HepG2 (cell line): ENCODE data around the gene GLIS2. TPM values are rescaled to one million over a fixed set of nuclear protein-coding genes. Genes with fewer than 3 reads are reported as not detected.

Experiments
- ATF4 ChIP-seq, 2 experiments: fragments of 450-650 bp in 1 of 2; sonication (generic) in 1 of 2; formaldehyde crosslinking; IDR thresholded peaks; 2 replicates each; pipeline versions ENCODE4 v1.5.0 to v1.8.0; 2020 to 2022; ENCODE audit warnings: mild to moderate bottlenecking in 1 of 2, missing genetic modification reagents in 1 of 2
- CC2D1A ChIP-seq: sonication (generic); formaldehyde crosslinking; IDR thresholded peaks from 2 replicates; pipeline ENCODE4 v1.8.1; 2023; ENCODE audit warnings: mild to moderate bottlenecking, missing genetic modification reagents
- CSRNP1 ChIP-seq: sonication (generic); formaldehyde crosslinking; IDR thresholded peaks from 2 replicates; pipeline ENCODE4 v1.8.1; 2023; ENCODE audit warnings: mild to moderate bottlenecking, missing genetic modification reagents
- CTCF ChIP-seq: sonication (generic); formaldehyde crosslinking; IDR thresholded peaks from 2 replicates; pipeline ENCODE4 v1.5.0; 2020; ENCODE audit warnings: mild to moderate bottlenecking, missing genetic modification reagents, moderate library complexity
- GATAD1 ChIP-seq: IDR thresholded peaks from 2 replicates; pipeline ENCODE4 v1.6.1; 2016; ENCODE audit warnings: missing genetic modification reagents, missing compliant biosample characterization
- HINFP ChIP-seq: sonication (generic); formaldehyde crosslinking; IDR thresholded peaks from 2 replicates; pipeline ENCODE4 v1.4.0; 2020; ENCODE audit warnings: low read depth, mild to moderate bottlenecking, missing genetic modification reagents
- HNRNPL ChIP-seq: fragments of 200-400 bp; formaldehyde crosslinking; IDR thresholded peaks from 2 replicates; pipeline ENCODE4 v1.6.1; 2017; ENCODE audit warnings: mild to moderate bottlenecking, low read depth, low read length
- HOXD1 ChIP-seq: sonication (generic); formaldehyde crosslinking; IDR thresholded peaks from 2 replicates; pipeline ENCODE4 v1.5.0; 2020; ENCODE audit warnings: missing genetic modification reagents
- IRF9 ChIP-seq: sonication (generic); formaldehyde crosslinking; IDR thresholded peaks from 2 replicates; pipeline ENCODE4 v1.8.0; 2022; ENCODE audit warnings: missing genetic modification reagents, mild to moderate bottlenecking, borderline replicate concordance
- KAT7 ChIP-seq: IDR thresholded peaks from 2 replicates; pipeline ENCODE4 v1.6.1; 2018; ENCODE audit warnings: borderline replicate concordance, missing compliant biosample characterization
- KLF6 ChIP-seq: IDR thresholded peaks from 2 replicates; pipeline ENCODE4 v1.8.0; 2016; ENCODE audit warnings: missing biosample characterization, missing genetic modification reagents
- MEIS1 ChIP-seq: sonication (generic); formaldehyde crosslinking; IDR thresholded peaks from 2 replicates; pipeline ENCODE4 v1.9.0; 2021; ENCODE audit warnings: mild to moderate bottlenecking, missing genetic modification reagents, moderate library complexity, borderline replicate concordance
- MIER3 ChIP-seq: IDR thresholded peaks from 2 replicates; pipeline ENCODE4 v1.6.1; 2016; ENCODE audit warnings: missing compliant biosample characterization, borderline replicate concordance
- SAFB2 ChIP-seq: sonication (generic); formaldehyde crosslinking; IDR thresholded peaks from 2 replicates; pipeline ENCODE4 v1.5.1; 2020; ENCODE audit warnings: missing genetic modification reagents, low read depth, mild to moderate bottlenecking, borderline replicate concordance
- ZFP37 ChIP-seq: sonication (generic); formaldehyde crosslinking; IDR thresholded peaks from 2 replicates; pipeline ENCODE4 v1.4.0; 2020; ENCODE audit warnings: missing genetic modification reagents, borderline replicate concordance
- ZNF430 ChIP-seq: sonication (generic); formaldehyde crosslinking; IDR thresholded peaks from 2 replicates; pipeline ENCODE4 v1.9.0; 2021; ENCODE audit warnings: mild to moderate bottlenecking, missing genetic modification reagents
- ZNF740 ChIP-seq: sonication (generic); formaldehyde crosslinking; IDR thresholded peaks from 2 replicates; pipeline ENCODE4 v1.4.0; 2020; ENCODE audit warnings: missing genetic modification reagents
- ZNF761 ChIP-seq: sonication (generic); formaldehyde crosslinking; conservative IDR thresholded peaks from 2 replicates; pipeline ENCODE4 v1.4.0; 2020; ENCODE audit warnings: mild to moderate bottlenecking, missing genetic modification reagents
- polyA plus RNA-seq, 8 experiments: library from polyadenylated mRNA; depleted of rRNA in 3 of 8; stranded (reverse) in 7 of 8; unstranded in 1 of 8; fragments of >200 nt; fragmentation: Illumina TruSeq in 4 of 8; extraction: Trizol in 4 of 8; gene quantifications; 2 replicates each; pipeline versions ENCODE4 v1.2.1 to v1.2.3, GENCODE V29; 2011 to 2016; ENCODE audit warnings: low read depth in 4 of 8, missing spikeins in 1 of 8, mixed read lengths in 1 of 8; ENCODE audit not compliant: insufficient read depth in 1 of 8
- total RNA-seq, 5 experiments: library from RNA; depleted of rRNA; stranded (reverse); fragments of >200 nt; fragmentation: Illumina TruSeq; extraction: Trizol; gene quantifications; 2 replicates each; pipeline ENCODE4 v1.2.3, GENCODE V29; 2016; ENCODE audit warnings: low read depth in 1 of 5

The GLIS2 gene
- total and polyA plus RNA-seq, 2 of the 13 experiments (the other 11 are each of a cell fraction or from before 2014, with no cell fraction given), result 0.28 to 0.29 TPM

GRCh38 chr16:4345836-4346781 is 30.2 kb downstream of the GLIS2 start (continued):
- TF ChIP-seq ZNF740, result no peak
- TF ChIP-seq SAFB2 (CRISPR knock-in tag), result no peak
- peak; percentile 30; the same call in 1 of the 2 replicates for TF ChIP-seq KLF6
- peak; percentile 92 for TF ChIP-seq MIER3 (CRISPR knock-in tag)
- TF ChIP-seq MEIS1 (CRISPR knock-in tag), result no peak
- peak; percentile 59; the same call in 1 of the 2 replicates for TF ChIP-seq GATAD1 (CRISPR knock-in tag)
- no peak; the same call in 1 of the 2 replicates for TF ChIP-seq KAT7 (CRISPR knock-in tag)
- 0 out of 2 replicates have a peak, but pooled peaks have one; percentile 35 for TF ChIP-seq HINFP
- 0 out of 2 replicates have a peak, but pooled peaks have one; percentile 46 for TF ChIP-seq ZNF430 (CRISPR knock-in tag)
- TF ChIP-seq CSRNP1 (CRISPR knock-in tag), result no peak
- peak; percentile 66; the same call in 1 of the 2 replicates for TF ChIP-seq ZFP37
- TF ChIP-seq IRF9 (CRISPR knock-in tag), result no peak
- TF ChIP-seq CC2D1A (CRISPR knock-in tag), result no peak
- TF ChIP-seq ATF4 (CRISPR knock-in tag; IDR thresholded peaks at IDR 0.05), result peak in 1 of 2 experiments; percentile 87; a peak in 2 of 4 replicates
- no peak for TF ChIP-seq HNRNPL
- TF ChIP-seq HOXD1, result peak; percentile 82; the same call in 1 of the 2 replicates
- no peak for TF ChIP-seq ZNF761
- TF ChIP-seq CTCF (CRISPR knock-in tag), result peak; percentile 5; the same call in 1 of the 2 replicates
